HEK293T (cell line): ENCODE results near the gene MDH1.
"Not testable (repeated sequence)": the region's sequence is repeated elsewhere in the genome, so short reads cannot be mapped to it uniquely, and the experiment has no call there.

Source experiments
- CTCF ChIA-PET: fragments of 350-600 bp; formaldehyde crosslinking; extraction: SDS; loops from one replicate; lab custom pipeline; 2021; ENCODE audit warnings: antibody characterized with exemption, inconsistent platforms; lab: Yijun Ruan, JAX
- POLR2A ChIA-PET: fragments of 350-600 bp; formaldehyde crosslinking; extraction: SDS; loops from one replicate; lab custom pipeline; 2020; ENCODE audit warnings: antibody characterized with exemption, inconsistent platforms; lab: Yijun Ruan, JAX
- DNase-seq: peaks from one replicate; pipeline ENCODE4 v3.0.0; 2012; ENCODE audit warnings: mixed read lengths; ENCODE audit errors: extremely low spot score
- ARNT ChIP-seq: fragments of 450-650 bp; IDR thresholded peaks from 2 replicates; pipeline ENCODE4 v1.6.1; 2017; ENCODE audit warnings: mild to moderate bottlenecking
- BHLHE40 ChIP-seq: fragments of 450-650 bp; IDR thresholded peaks from 2 replicates; pipeline ENCODE4 v1.6.1; 2016; ENCODE audit warnings: mild to moderate bottlenecking, moderate library complexity, borderline replicate concordance
- CTBP1 ChIP-seq: fragments of 450-650 bp; IDR thresholded peaks from 2 replicates; pipeline ENCODE4 v1.6.1; 2016; ENCODE audit warnings: borderline replicate concordance
- ELF4 ChIP-seq: fragments of 450-650 bp; IDR thresholded peaks from 2 replicates; pipeline ENCODE4 v1.6.1; 2017; ENCODE audit warnings: antibody characterized with exemption
- FOXA1 ChIP-seq: fragments of 450-650 bp; IDR thresholded peaks from 2 replicates; pipeline ENCODE4 v1.6.1; 2016; ENCODE audit warnings: mild to moderate bottlenecking
- FOXK2 ChIP-seq: fragments of 450-650 bp; IDR thresholded peaks from 2 replicates; pipeline ENCODE4 v1.6.1; 2016; ENCODE audit warnings: mild to moderate bottlenecking
- FOXM1 ChIP-seq: fragments of 450-650 bp; IDR thresholded peaks from 2 replicates; pipeline ENCODE4 v1.6.1; 2017; ENCODE audit warnings: mild to moderate bottlenecking, borderline replicate concordance
- HDGF ChIP-seq: fragments of 450-650 bp; IDR thresholded peaks from 2 replicates; pipeline ENCODE4 v1.6.1; 2017; ENCODE audit warnings: antibody characterized with exemption, borderline replicate concordance
- L3MBTL2 ChIP-seq: fragments of 450-650 bp; conservative IDR thresholded peaks from 2 replicates; pipeline ENCODE4 v1.6.1; 2016; ENCODE audit warnings: mild to moderate bottlenecking
- LEF1 ChIP-seq: fragments of 450-650 bp; IDR thresholded peaks from 2 replicates; pipeline ENCODE4 v1.6.1; 2017; ENCODE audit warnings: mild to moderate bottlenecking, borderline replicate concordance
- NFRKB ChIP-seq: fragments of 450-650 bp; IDR thresholded peaks from 2 replicates; pipeline ENCODE4 v1.6.1; 2016; ENCODE audit warnings: mild to moderate bottlenecking, moderate library complexity
- SP1 ChIP-seq: fragments of 450-650 bp; IDR thresholded peaks from 2 replicates; pipeline ENCODE4 v1.6.1; 2017
- SUZ12 ChIP-seq: fragments of 450-650 bp; IDR thresholded peaks from 2 replicates; pipeline ENCODE4 v1.6.1; 2016; ENCODE audit warnings: mild to moderate bottlenecking
- TARDBP ChIP-seq: fragments of 450-650 bp; IDR thresholded peaks from 2 replicates; pipeline ENCODE4 v1.6.1; 2016
- ZNF384 ChIP-seq: fragments of 450-650 bp; IDR thresholded peaks from 2 replicates; pipeline ENCODE4 v1.6.1; 2016
- TF ChIP-seq, protein P1 (sequence below): fragments of 450-650 bp; IDR thresholded peaks from 2 replicates; pipeline ENCODE4 v1.6.1; 2016

MDH1 gene

DNA sequence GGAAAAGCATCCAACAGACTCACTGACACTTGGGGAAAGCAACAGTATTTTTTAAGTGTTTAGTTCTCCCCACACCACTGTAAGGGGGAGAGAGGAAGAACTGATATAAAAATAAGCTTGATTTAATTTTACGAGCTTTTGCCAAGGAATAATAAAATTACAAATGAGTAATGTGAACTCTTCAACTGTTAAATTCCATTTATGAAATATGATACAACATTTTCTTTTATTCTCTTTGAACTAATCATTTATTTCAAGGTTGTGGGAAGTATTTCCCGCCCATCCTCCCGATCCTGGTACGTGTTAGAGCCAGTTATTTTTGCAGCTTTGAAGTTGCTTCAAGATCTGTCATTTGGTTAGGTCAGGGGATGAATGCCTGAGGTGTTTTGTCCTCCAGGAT is 35.7 kb upstream of the MDH1 start:
- ChIA-PET POLR2A (no interaction called here), CTCF (no interaction called here)
- no peak for DNase-seq
- TF ChIP-seq CTBP1: no peak
- TF ChIP-seq ELF4: no peak
- TF ChIP-seq L3MBTL2: no peak
- TF ChIP-seq TARDBP: no peak
- no peak for TF ChIP-seq HDGF
- no peak for TF ChIP-seq NFRKB
- TF ChIP-seq FOXA1: no peak
- TF ChIP-seq SUZ12: no peak
- TF ChIP-seq ARNT: no peak
- TF ChIP-seq FOXK2: no peak
- TF ChIP-seq ZNF384: no peak
- TF ChIP-seq FOXM1: no peak
- TF ChIP-seq BHLHE40: no peak
- no peak for TF ChIP-seq SP1
- TF ChIP-seq, protein P1, sequence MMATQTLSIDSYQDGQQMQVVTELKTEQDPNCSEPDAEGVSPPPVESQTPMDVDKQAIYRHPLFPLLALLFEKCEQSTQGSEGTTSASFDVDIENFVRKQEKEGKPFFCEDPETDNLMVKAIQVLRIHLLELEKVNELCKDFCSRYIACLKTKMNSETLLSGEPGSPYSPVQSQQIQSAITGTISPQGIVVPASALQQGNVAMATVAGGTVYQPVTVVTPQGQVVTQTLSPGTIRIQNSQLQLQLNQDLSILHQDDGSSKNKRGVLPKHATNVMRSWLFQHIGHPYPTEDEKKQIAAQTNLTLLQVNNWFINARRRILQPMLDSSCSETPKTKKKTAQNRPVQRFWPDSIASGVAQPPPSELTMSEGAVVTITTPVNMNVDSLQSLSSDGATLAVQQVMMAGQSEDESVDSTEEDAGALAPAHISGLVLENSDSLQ: no peak
- no peak for TF ChIP-seq LEF1

DNA sequence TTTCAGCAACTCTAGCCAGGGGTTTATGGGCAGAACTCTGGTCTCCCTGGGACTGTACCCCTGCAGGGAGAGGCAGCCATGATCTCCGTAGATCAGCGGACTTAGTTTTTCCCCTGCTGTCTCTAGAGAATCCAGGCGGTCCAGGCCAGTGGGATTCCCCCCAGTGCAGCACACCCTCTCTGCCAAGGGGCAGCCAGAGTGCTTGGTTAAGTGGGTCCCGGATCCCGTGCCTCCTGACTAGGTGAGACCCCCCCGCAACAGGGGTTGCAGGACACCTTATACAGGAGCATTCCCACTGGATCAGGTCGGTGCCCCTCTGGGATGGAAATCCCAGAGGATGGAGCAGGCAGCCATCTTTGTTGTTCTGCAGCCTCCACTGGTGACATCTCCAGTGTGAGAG is 33.5 kb upstream of the MDH1 start:
- DNase-seq: no peak
- TF ChIP-seq FOXK2 (no peak), L3MBTL2 (no peak), CTBP1 (no peak), ZNF384 (no peak), ELF4 (no peak), LEF1 (no peak), BHLHE40 (no peak)
- TF ChIP-seq, protein P1: no peak
- CTCF ChIA-PET: no interaction called here
- POLR2A ChIA-PET: no interaction called here

GRCh38 chr2:63555931-63556330 is 32.8 kb upstream of the MDH1 start:
- CTCF ChIA-PET: no interaction called here
- DNase-seq: no peak
- TF ChIP-seq FOXM1 (no peak), FOXA1 (no peak), FOXK2 (no peak), BHLHE40 (no peak), NFRKB (no peak), LEF1 (no peak), CTBP1 (no peak), ZNF384 (no peak), HDGF (no peak), SP1 (no peak), SUZ12 (no peak), ELF4 (no peak), ARNT (no peak), L3MBTL2 (no peak), TARDBP (no peak)
- TF ChIP-seq, protein P1: no peak
- POLR2A ChIA-PET: no interaction called here

DNA sequence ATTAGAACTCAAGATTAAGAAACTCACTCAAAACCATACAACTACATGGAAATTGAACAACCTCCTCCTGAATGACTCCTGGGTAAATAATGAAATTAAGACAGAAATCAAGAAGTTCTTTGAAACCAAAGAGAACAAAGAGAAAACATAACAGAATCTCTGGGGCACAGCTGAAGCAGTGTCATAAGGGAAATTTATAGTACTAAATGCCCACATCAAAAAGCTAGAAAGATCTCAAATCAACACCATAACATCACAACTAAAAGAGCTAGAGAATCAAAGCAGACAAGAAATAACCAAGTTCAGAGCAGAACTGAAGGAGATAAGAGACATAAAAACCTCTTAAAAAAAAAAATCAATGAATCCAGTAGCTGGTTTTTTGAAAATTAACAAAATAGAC is 30.9 kb upstream of the MDH1 start:
- POLR2A ChIA-PET, DNase-seq: not testable (repeated sequence)
- CTCF ChIA-PET: interaction anchor here (0.7 kb wide), 1 partner anchor 1306 kb away, joined by 4 read pairs; no protein-coding TSS in a partner anchor

DNA sequence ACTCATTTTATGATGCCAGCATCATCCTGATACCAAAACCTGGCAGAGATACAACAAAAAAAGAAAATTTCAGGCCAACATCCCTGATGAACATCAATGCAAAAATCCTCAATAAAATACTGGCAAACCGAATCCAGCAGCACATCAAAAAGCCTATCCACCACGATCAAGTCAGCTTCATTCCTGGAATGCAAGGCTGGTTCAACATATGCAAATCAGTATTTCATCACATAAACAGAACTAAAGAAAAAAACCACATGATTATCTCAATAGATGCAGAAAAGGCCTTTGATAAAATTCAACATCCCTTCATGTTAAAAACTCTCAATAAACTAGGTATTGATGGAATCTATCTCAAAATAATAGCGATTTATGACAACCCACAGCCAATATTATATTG is 29.8 kb upstream of the MDH1 start:
- DNase-seq, CTCF ChIA-PET, POLR2A ChIA-PET: not testable (repeated sequence)

DNA sequence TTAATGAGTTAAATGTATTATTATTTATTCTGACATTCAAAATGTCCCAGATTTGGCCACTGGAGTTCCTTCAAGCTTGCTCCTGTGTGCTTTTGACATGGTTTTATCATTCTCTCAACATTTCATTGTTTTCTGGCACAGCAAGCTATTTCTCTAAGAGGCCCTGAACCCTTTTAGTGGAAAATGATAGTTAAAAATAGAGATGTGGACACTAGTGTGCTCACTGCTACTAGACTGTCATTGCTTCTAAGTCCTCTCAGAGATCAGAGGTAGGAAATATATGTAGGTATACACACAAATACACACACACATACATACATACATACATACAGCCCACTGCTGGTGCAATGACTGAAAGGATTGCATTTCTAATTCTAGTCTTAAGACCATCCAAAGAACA is 26.0 kb upstream of the MDH1 start:
- CTCF ChIA-PET: no interaction called here
- DNase-seq: no peak
- POLR2A ChIA-PET: no interaction called here
- TF ChIP-seq LEF1: no peak

DNA sequence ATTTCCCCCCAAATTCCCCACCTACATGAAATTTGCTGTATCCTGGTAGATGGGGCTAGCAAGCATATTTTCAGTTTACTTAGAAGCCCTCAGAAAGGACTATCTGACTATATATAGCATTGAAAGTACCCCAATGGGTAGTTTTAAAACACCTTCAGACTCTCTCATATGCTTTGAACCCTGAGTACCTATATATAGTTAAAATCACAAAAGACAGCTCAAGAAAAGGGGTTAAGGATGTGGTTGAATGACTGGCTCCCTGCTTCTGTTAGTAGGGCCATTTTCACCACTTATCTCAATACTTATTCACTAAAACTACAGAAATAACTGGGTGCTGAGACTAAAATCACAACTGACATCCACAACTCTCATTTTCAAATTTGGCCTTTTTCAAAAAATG is 19.0 kb upstream of the MDH1 start:
- TF ChIP-seq SP1 (no peak), CTBP1 (no peak), SUZ12 (no peak), LEF1 (no peak), FOXA1 (no peak), ARNT (no peak), HDGF (no peak), TARDBP (no peak), NFRKB (no peak)
- TF ChIP-seq, protein P1: no peak
- CTCF ChIA-PET: no interaction called here
- POLR2A ChIA-PET: no interaction called here
- no peak for DNase-seq
